Diencephalon (tissue), 1 donor: ENCODE results near the gene GRWD1. TPM values are rescaled to one million over a fixed set of nuclear protein-coding genes. Genes with fewer than 3 reads are reported as not detected.

ENCODE experiments used
- total RNA-seq: library from RNA; depleted of rRNA; stranded (reverse); fragments of >200 nt; gene quantifications from one replicate; pipeline ENCODE4 v1.2.3, GENCODE V29; 2014

The GRWD1 gene
- total RNA-seq, result 11.8 TPM

GRCh38 chr19:48445606-48446481 lies at the start of gene GRWD1:
GRWD1 (plus strand) TSS chr19:48445983; CDS start chr19:48446006, 23 bp downstream.

GRCh38 chr19:48455171-48455907 lies 9.6 kb downstream of the GRWD1 start, which contains the start of gene KCNJ14:
KCNJ14 (plus strand) TSS chr19:48455574; CDS start chr19:48461725, 6,151 bp downstream.

GRCh38 chr19:48469289-48469881 lies 23.6 kb downstream of the GRWD1 start, which contains the start of gene CYTH2:
CYTH2 (plus strand) TSS chr19:48469369; CDS start chr19:48469508, 139 bp downstream.

Other genes starting within 250 kb of the GRWD1 start
- 30.7 TPM for gene CARD8, start 190.1 kb upstream of the GRWD1 start, total RNA-seq
- 9.0 TPM for gene ZNF114, start 175.9 kb upstream of the GRWD1 start, total RNA-seq
- 4.6 TPM for gene EMP3, start 120.4 kb upstream of the GRWD1 start, total RNA-seq
- 6.0 TPM for gene TMEM143, start 82.0 kb upstream of the GRWD1 start, total RNA-seq
- not detected for gene SYNGR4, start 81.6 kb upstream of the GRWD1 start, total RNA-seq
- gene KDELR1, start 54.4 kb upstream of the GRWD1 start, total RNA-seq, result 35.3 TPM
- 15.7 TPM for gene GRIN2D, start 52.3 kb upstream of the GRWD1 start, total RNA-seq
- 0.92 TPM for gene KCNJ14, start 9.6 kb downstream of the GRWD1 start, total RNA-seq
- 57.7 TPM for gene CYTH2, start 23.4 kb downstream of the GRWD1 start, total RNA-seq
- gene LMTK3, start 65.9 kb downstream of the GRWD1 start, total RNA-seq, result 16.4 TPM
- not detected for gene SULT2B1, start 106.2 kb downstream of the GRWD1 start, total RNA-seq
- not detected for gene SPACA4, start 160.8 kb downstream of the GRWD1 start, total RNA-seq
- not detected for gene FAM83E, start 169.1 kb downstream of the GRWD1 start, total RNA-seq
- gene RPL18, start 173.2 kb downstream of the GRWD1 start, total RNA-seq, result 1,122 TPM
- gene SPHK2, start 173.5 kb downstream of the GRWD1 start, total RNA-seq, result 12.5 TPM
- 7.6 TPM for gene DBP, start 191.4 kb downstream of the GRWD1 start, total RNA-seq
- 21.9 TPM for gene CA11, start 200.2 kb downstream of the GRWD1 start, total RNA-seq
- not detected for gene NTN5, start 227.0 kb downstream of the GRWD1 start, total RNA-seq
- gene FUT2, start 250.0 kb downstream of the GRWD1 start, total RNA-seq, result 0.46 TPM